Measurements from ENCODE around the gene GLP1R. TPM values are rescaled to one million over a fixed set of nuclear protein-coding genes. Genes with fewer than 3 reads are reported as not detected.
A peak's percentile ranks its signal among the peaks of the same experiment; 100 is the strongest.

The GLP1R gene
- total and polyA plus RNA-seq, 2 of the 13 experiments (the other 11 are each of a cell fraction or from before 2014, with no cell fraction given) = not detected

- TF ChIP-seq ZBTB8A (CRISPR knock-in tag; IDR thresholded peaks at IDR 0.05; ENCODE audit: borderline replicate concordance, low read depth) (peak; percentile 96), KAT7 (CRISPR knock-in tag; IDR thresholded peaks at IDR 0.05; ENCODE audit: borderline replicate concordance) (peak; percentile 57; the same call in 1 of the 2 replicates), RELA (CRISPR knock-in tag; IDR thresholded peaks at IDR 0.05) (no peak), EED (CRISPR knock-in tag; IDR thresholded peaks at IDR 0.05) (peak; percentile 96), ZSCAN29 (CRISPR knock-in tag; conservative IDR thresholded peaks at IDR 0.05) (0 out of 2 replicates have a peak, but pooled peaks have one; percentile 29), ZNF318 (CRISPR knock-in tag; IDR thresholded peaks at IDR 0.05) (peak; percentile 96)
- TF ChIP-seq, protein P1, sequence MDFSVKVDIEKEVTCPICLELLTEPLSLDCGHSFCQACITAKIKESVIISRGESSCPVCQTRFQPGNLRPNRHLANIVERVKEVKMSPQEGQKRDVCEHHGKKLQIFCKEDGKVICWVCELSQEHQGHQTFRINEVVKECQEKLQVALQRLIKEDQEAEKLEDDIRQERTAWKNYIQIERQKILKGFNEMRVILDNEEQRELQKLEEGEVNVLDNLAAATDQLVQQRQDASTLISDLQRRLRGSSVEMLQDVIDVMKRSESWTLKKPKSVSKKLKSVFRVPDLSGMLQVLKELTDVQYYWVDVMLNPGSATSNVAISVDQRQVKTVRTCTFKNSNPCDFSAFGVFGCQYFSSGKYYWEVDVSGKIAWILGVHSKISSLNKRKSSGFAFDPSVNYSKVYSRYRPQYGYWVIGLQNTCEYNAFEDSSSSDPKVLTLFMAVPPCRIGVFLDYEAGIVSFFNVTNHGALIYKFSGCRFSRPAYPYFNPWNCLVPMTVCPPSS (IDR thresholded peaks at IDR 0.05) = no peak
Observed at GRCh38 chr6:39114704-39115599, 66.4 kb downstream of the GLP1R start, which contains the start of gene SAYSD1 (continued).
